ENCODE measurements around the gene CDH26. TPM values are rescaled to one million over a fixed set of nuclear protein-coding genes. Genes with fewer than 3 reads are reported as not detected.
"Not testable (repeated sequence)": the region's sequence is repeated elsewhere in the genome, so short reads cannot be mapped to it uniquely, and the experiment has no call there.

The CDH26 gene
- total RNA-seq, 2 donors from 2014 or later = 1.8 TPM

- H3K36me3 Mint-ChIP-seq = peaks cover 8% of the 10 kb centered on the region
- peak in 1 of 2 donors; percentile 64 for ATAC-seq
- DNase-seq (ENCODE audit: low spot score) = no peak
- no peaks in the 10 kb centered on the region for H3K27me3 Mint-ChIP-seq
- peaks cover 8 to 11% of the 10 kb centered on the region in 2 donors for H3K4me1 Mint-ChIP-seq (ENCODE audit: low read depth in 2 of 2)
- H3K9me3 Mint-ChIP-seq = no peaks in the 10 kb centered on the region
- H3K4me3 Mint-ChIP-seq = peak overlapping the region; percentile 58
- H3K27ac Mint-ChIP-seq = peak overlapping the region; percentile 78 to 91
Observed at GRCh38 chr20:59948828-59949720, 9.1 kb upstream of the CDH26 start.

GRCh38 chr20:59949911-59950310, 8.3 kb upstream of the CDH26 start:
- H3K36me3 Mint-ChIP-seq = no peaks in the 10 kb centered on the region
- no peak overlapping the region for H3K4me3 Mint-ChIP-seq
- no peaks in the 10 kb centered on the region for H3K27me3 Mint-ChIP-seq
- no peaks in the 10 kb centered on the region for H3K9me3 Mint-ChIP-seq
- H3K4me1 Mint-ChIP-seq (ENCODE audit: low read depth in 2 of 2) = peaks cover 8 to 11% of the 10 kb centered on the region in 2 donors
- ATAC-seq = no peak
- H3K27ac Mint-ChIP-seq = no peak overlapping the region
- DNase-seq (ENCODE audit: low spot score) = no peak

GRCh38 chr20:59954718-59955117, 3.5 kb upstream of the CDH26 start:
- Mint-ChIP-seq H3K4me3 (no peak overlapping the region), H3K27ac (no peak overlapping the region), H3K4me1 (ENCODE audit: low read depth in 2 of 2) (no peaks in the 10 kb centered on the region), H3K36me3 (no peaks in the 10 kb centered on the region), H3K9me3 (no peaks in the 10 kb centered on the region), H3K27me3 (no peaks in the 10 kb centered on the region)
- DNase-seq (ENCODE audit: low spot score) (no peak), ATAC-seq (no peak)

GRCh38 chr20:59955131-59955796, 3.0 kb upstream of the CDH26 start:
- no peak for ATAC-seq
- Mint-ChIP-seq H3K27ac (no peak overlapping the region), H3K27me3 (no peaks in the 10 kb centered on the region)

GRCh38 chr20:59957568-59957967, 655 bp upstream of the CDH26 start:
- not testable (repeated sequence) for H3K4me1 Mint-ChIP-seq (ENCODE audit: low read depth in 2 of 2); DNase-seq (ENCODE audit: low spot score); H3K36me3 Mint-ChIP-seq; H3K27me3 Mint-ChIP-seq; H3K9me3 Mint-ChIP-seq; ATAC-seq; H3K27ac Mint-ChIP-seq; H3K4me3 Mint-ChIP-seq

More at GRCh38 chr20:59955131-59955796, 3.0 kb upstream of the CDH26 start:
- no peaks in the 10 kb centered on the region for H3K36me3 Mint-ChIP-seq
- DNase-seq (ENCODE audit: low spot score) = no peak
- no peaks in the 10 kb centered on the region for H3K4me1 Mint-ChIP-seq (ENCODE audit: low read depth in 2 of 2)
- H3K9me3 Mint-ChIP-seq = no peaks in the 10 kb centered on the region
- no peak overlapping the region for H3K4me3 Mint-ChIP-seq

GRCh38 chr20:59958626-59959025, 403 bp downstream of the CDH26 start:
- Mint-ChIP-seq H3K36me3 (no peaks in the 10 kb centered on the region), H3K27ac (no peak overlapping the region), H3K4me1 (ENCODE audit: low read depth in 2 of 2) (no peaks in the 10 kb centered on the region), H3K9me3 (no peaks in the 10 kb centered on the region), H3K27me3 (no peaks in the 10 kb centered on the region), H3K4me3 (no peak overlapping the region)
- DNase-seq (ENCODE audit: low spot score) = no peak
- ATAC-seq = no peak

- ATAC-seq (no peak), DNase-seq (ENCODE audit: low spot score) (no peak)
- Mint-ChIP-seq H3K36me3 (no peaks in the 10 kb centered on the region), H3K4me3 (no peak overlapping the region), H3K27me3 (no peaks in the 10 kb centered on the region), H3K9me3 (no peaks in the 10 kb centered on the region), H3K4me1 (ENCODE audit: low read depth in 2 of 2) (no peaks in the 10 kb centered on the region), H3K27ac (no peak overlapping the region)
Observed at GRCh38 chr20:59961423-59961822, 3.2 kb downstream of the CDH26 start.

GRCh38 chr20:59962155-59962554, 3.9 kb downstream of the CDH26 start:
- no peaks in the 10 kb centered on the region for H3K9me3 Mint-ChIP-seq
- DNase-seq (ENCODE audit: low spot score) = no peak
- no peak overlapping the region for H3K4me3 Mint-ChIP-seq
- no peak overlapping the region for H3K27ac Mint-ChIP-seq
- no peaks in the 10 kb centered on the region for H3K27me3 Mint-ChIP-seq
- no peaks in the 10 kb centered on the region for H3K4me1 Mint-ChIP-seq (ENCODE audit: low read depth in 2 of 2)
- ATAC-seq = no peak
- H3K36me3 Mint-ChIP-seq = no peaks in the 10 kb centered on the region

- no peaks in the 10 kb centered on the region for H3K9me3 Mint-ChIP-seq
- H3K36me3 Mint-ChIP-seq = no peaks in the 10 kb centered on the region
- no peaks in the 10 kb centered on the region for H3K27me3 Mint-ChIP-seq
- H3K27ac Mint-ChIP-seq = no peak overlapping the region
- no peak overlapping the region for H3K4me3 Mint-ChIP-seq
- no peaks in the 10 kb centered on the region for H3K4me1 Mint-ChIP-seq (ENCODE audit: low read depth in 2 of 2)
- ATAC-seq = no peak
- no peak for DNase-seq (ENCODE audit: low spot score)
Observed at GRCh38 chr20:59966428-59966827, 8.2 kb downstream of the CDH26 start.

GRCh38 chr20:59971428-59971827, 13.2 kb downstream of the CDH26 start:
- Mint-ChIP-seq H3K27ac (no peak overlapping the region), H3K9me3 (no peaks in the 10 kb centered on the region), H3K4me1 (ENCODE audit: low read depth in 2 of 2) (no peaks in the 10 kb centered on the region), H3K4me3 (no peak overlapping the region), H3K27me3 (no peaks in the 10 kb centered on the region), H3K36me3 (no peaks in the 10 kb centered on the region)
- ATAC-seq = no peak
- DNase-seq (ENCODE audit: low spot score) = no peak

- no peak overlapping the region for H3K27ac Mint-ChIP-seq
- DNase-seq (ENCODE audit: low spot score) (no peak), ATAC-seq (no peak)
- no peaks in the 10 kb centered on the region for H3K4me1 Mint-ChIP-seq (ENCODE audit: low read depth in 2 of 2)
- H3K36me3 Mint-ChIP-seq = no peaks in the 10 kb centered on the region
- no peaks in the 10 kb centered on the region for H3K9me3 Mint-ChIP-seq
- H3K27me3 Mint-ChIP-seq = no peaks in the 10 kb centered on the region
- H3K4me3 Mint-ChIP-seq = no peak overlapping the region
Observed at GRCh38 chr20:59972037-59972801, 14.0 kb downstream of the CDH26 start.

- no peaks in the 10 kb centered on the region for H3K4me1 Mint-ChIP-seq (ENCODE audit: low read depth in 2 of 2)
- ATAC-seq (no peak), DNase-seq (ENCODE audit: low spot score) (no peak)
- no peak overlapping the region for H3K4me3 Mint-ChIP-seq
- no peaks in the 10 kb centered on the region for H3K27me3 Mint-ChIP-seq
- no peaks in the 10 kb centered on the region for H3K9me3 Mint-ChIP-seq
- H3K27ac Mint-ChIP-seq = no peak overlapping the region
- H3K36me3 Mint-ChIP-seq = no peaks in the 10 kb centered on the region
Observed at GRCh38 chr20:59976156-59976782, 18.0 kb downstream of the CDH26 start.

- no peak for ATAC-seq
- Mint-ChIP-seq H3K9me3 (no peaks in the 10 kb centered on the region), H3K27ac (no peak overlapping the region), H3K27me3 (no peaks in the 10 kb centered on the region), H3K4me3 (no peak overlapping the region), H3K4me1 (ENCODE audit: low read depth in 2 of 2) (no peaks in the 10 kb centered on the region), H3K36me3 (no peaks in the 10 kb centered on the region)
- DNase-seq (ENCODE audit: low spot score) = no peak
Observed at GRCh38 chr20:59977086-59977485, 18.9 kb downstream of the CDH26 start.

Data from natural killer cell treated with Interleukin-12 subunit alpha and Interleukin-12 subunit beta and Interleukin-15 and Interleukin-18, amount 100 ng/mL, for 72 hours (primary cell).